Transverse colon (tissue), 4 donors: ENCODE results near the gene PRKAR1B. TPM values are rescaled to one million over a fixed set of nuclear protein-coding genes. Genes with fewer than 3 reads are reported as not detected.

Experiments used
- DNase-seq: peaks from one replicate; pipeline ENCODE4 v3.0.0-alpha.2; 2019
- H3K27ac ChIP-seq, 4 donors: fragments of 200-600 bp; sonication (generic); 2 replicates each; pipeline ENCODE4 v1.5.1; 2016 to 2018; ENCODE audit warnings: inconsistent platforms in 4 of 4
- H3K27me3 ChIP-seq: fragments of 200-600 bp; sonication (generic); 2 replicates; pipeline ENCODE4 v1.5.1; 2017; ENCODE audit warnings: inconsistent platforms
- H3K36me3 ChIP-seq, 4 donors: fragments of 200-600 bp; sonication (generic); 2 replicates each; pipeline ENCODE4 v1.5.1; 2017 to 2019; ENCODE audit warnings: inconsistent platforms in 4 of 4
- H3K4me1 ChIP-seq, 4 donors: fragments of 200-600 bp; sonication (generic); 2 replicates each; pipeline ENCODE4 v1.5.1; 2017 to 2020; ENCODE audit warnings: inconsistent platforms in 4 of 4
- H3K4me3 ChIP-seq, 4 donors: fragments of 200-600 bp; sonication (generic); 1 replicate in 1 of 4; 2 replicates in 3 of 4; pipeline versions ENCODE4 v1.5.1 to v1.6.1; 2017 to 2019; ENCODE audit warnings: inconsistent platforms in 4 of 4
- H3K9me3 ChIP-seq, 2 donors: fragments of 200-600 bp; sonication (generic); 2 replicates each; pipeline ENCODE4 v1.5.1; 2017 to 2019; ENCODE audit warnings: inconsistent platforms in 2 of 2
- EP300 ChIP-seq: sonication (generic); formaldehyde crosslinking; IDR thresholded peaks from one replicate; pipeline ENCODE4 v1.6.1; 2017; ENCODE audit warnings: antibody characterized with exemption, low read depth
- POLR2A ChIP-seq: fragments of 450-650 bp; IDR thresholded peaks from one replicate; pipeline ENCODE4 v1.6.1; 2016; ENCODE audit warnings: antibody characterized with exemption, mild to moderate bottlenecking, moderate library complexity
- POLR2AphosphoS5 ChIP-seq, 3 donors: sonication (generic); formaldehyde crosslinking; IDR thresholded peaks; one replicate each; pipeline ENCODE4 v1.6.1; 2016; ENCODE audit warnings: antibody characterized with exemption in 3 of 3
- WGBS, 2 donors: methylation state at CpG; one replicate each; pipeline ENCODE4 v1.1.5; 2018; ENCODE audit warnings: low coverage in 1 of 2; 5-methylcytosine and 5-hydroxymethylcytosine counted together
- in situ Hi-C, 4 donors: fragments of 200-750 bp; cut with MboI; loops; one replicate each; pipeline versions ENCODE4 v1.15.0 to v1.15.1; 2017; ENCODE audit warnings: low sequenced_read_pairs in 3 of 4, low pct_ligation_motif_present in 1 of 4, low pct_unique_long_range_greater_than_20kb in 1 of 4
- intact Hi-C: fragments of 100-400 bp; cut with DNase I; formaldehyde crosslinking; loops from one replicate; pipeline ENCODE4 v1.15.1; 2023; ENCODE audit warnings: low total_unique reads
- total RNA-seq, 4 donors: library from RNA; depleted of rRNA; stranded (reverse); fragments of >200 nt; gene quantifications; one replicate each; pipeline ENCODE4 v1.1.0, GENCODE V29; 2016
- TF ChIP-seq, protein P1 (sequence below), 5 experiments: fragments of 200-600 bp in 3 of 5; fragments of 450-650 bp in 2 of 5; sonication (generic) in 3 of 5; IDR thresholded peaks; 1 replicate in 2 of 5; 2 replicates in 3 of 5; pipeline ENCODE4 v1.5.1; 2016 to 2017; ENCODE audit warnings: antibody characterized with exemption in 5 of 5, inconsistent platforms in 3 of 5, mild to moderate bottlenecking in 2 of 5, moderate library complexity in 1 of 5

The PRKAR1B gene
- total RNA-seq, 4 donors from 2014 or later = 15.7 to 53.9 (median 16.9) TPM

- WGBS, 2 donors = 88% methylated on average over 8 of the region's 9 CpGs; no CpG with 5 or more reads in 1 of the 2 donors
- H3K27me3 ChIP-seq = no peaks in the 10 kb centered on the region
- no peak for DNase-seq
- H3K4me1 ChIP-seq = peaks cover 0 to 12% (median 11%) of the 10 kb centered on the region in 4 donors
- no peaks in the 10 kb centered on the region for H3K9me3 ChIP-seq
- no peaks in the 10 kb centered on the region for H3K36me3 ChIP-seq
- H3K4me3 ChIP-seq = no peak overlapping the region
- in situ Hi-C loops (no loop called here), intact Hi-C loops (no loop called here)
- TF ChIP-seq POLR2A (no peak), EP300 (no peak), POLR2AphosphoS5 (IDR thresholded peaks at IDR 0.05) (no peak)
- TF ChIP-seq, protein P1, sequence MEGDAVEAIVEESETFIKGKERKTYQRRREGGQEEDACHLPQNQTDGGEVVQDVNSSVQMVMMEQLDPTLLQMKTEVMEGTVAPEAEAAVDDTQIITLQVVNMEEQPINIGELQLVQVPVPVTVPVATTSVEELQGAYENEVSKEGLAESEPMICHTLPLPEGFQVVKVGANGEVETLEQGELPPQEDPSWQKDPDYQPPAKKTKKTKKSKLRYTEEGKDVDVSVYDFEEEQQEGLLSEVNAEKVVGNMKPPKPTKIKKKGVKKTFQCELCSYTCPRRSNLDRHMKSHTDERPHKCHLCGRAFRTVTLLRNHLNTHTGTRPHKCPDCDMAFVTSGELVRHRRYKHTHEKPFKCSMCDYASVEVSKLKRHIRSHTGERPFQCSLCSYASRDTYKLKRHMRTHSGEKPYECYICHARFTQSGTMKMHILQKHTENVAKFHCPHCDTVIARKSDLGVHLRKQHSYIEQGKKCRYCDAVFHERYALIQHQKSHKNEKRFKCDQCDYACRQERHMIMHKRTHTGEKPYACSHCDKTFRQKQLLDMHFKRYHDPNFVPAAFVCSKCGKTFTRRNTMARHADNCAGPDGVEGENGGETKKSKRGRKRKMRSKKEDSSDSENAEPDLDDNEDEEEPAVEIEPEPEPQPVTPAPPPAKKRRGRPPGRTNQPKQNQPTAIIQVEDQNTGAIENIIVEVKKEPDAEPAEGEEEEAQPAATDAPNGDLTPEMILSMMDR (IDR thresholded peaks at IDR 0.05) = no peak
- H3K27ac ChIP-seq = no peak overlapping the region
Observed at GRCh38 chr7:696426-696811, 30.7 kb downstream of the PRKAR1B start.

- no peaks in the 10 kb centered on the region for H3K4me1 ChIP-seq
- in situ Hi-C loops = no loop called here
- intact Hi-C loops = no loop called here
- H3K4me3 ChIP-seq = no peak overlapping the region
- no peaks in the 10 kb centered on the region for H3K36me3 ChIP-seq
- TF ChIP-seq POLR2AphosphoS5 (IDR thresholded peaks at IDR 0.05) (no peak), POLR2A (no peak), EP300 (no peak)
- TF ChIP-seq, protein P1 (IDR thresholded peaks at IDR 0.05) = no peak
- H3K9me3 ChIP-seq = peaks cover 7 to 11% of the 10 kb centered on the region in 2 donors
- H3K27ac ChIP-seq = no peak overlapping the region
- 94 to 100% methylated on average over 3 to 18 of the region's 22 CpGs for WGBS, 2 donors
- DNase-seq = no peak
- no peaks in the 10 kb centered on the region for H3K27me3 ChIP-seq
Observed at GRCh38 chr7:693280-693679, 33.8 kb downstream of the PRKAR1B start.

GRCh38 chr7:691361-692045 lies 35.6 kb downstream of the PRKAR1B start:
- Histone ChIP-seq H3K27me3 (no peaks in the 10 kb centered on the region), H3K9me3 (peaks cover 11 to 15% of the 10 kb centered on the region in 2 donors), H3K36me3 (no peaks in the 10 kb centered on the region), H3K4me1 (no peaks in the 10 kb centered on the region), H3K27ac (no peak overlapping the region), H3K4me3 (no peak overlapping the region)
- 95% methylated on average over 7 to 25 of the region's 25 CpGs for WGBS, 2 donors
- TF ChIP-seq POLR2A = no peak
- no peak for TF ChIP-seq EP300
- DNase-seq = no peak
- in situ Hi-C loops = no loop called here
- intact Hi-C loops = no loop called here

DNA sequence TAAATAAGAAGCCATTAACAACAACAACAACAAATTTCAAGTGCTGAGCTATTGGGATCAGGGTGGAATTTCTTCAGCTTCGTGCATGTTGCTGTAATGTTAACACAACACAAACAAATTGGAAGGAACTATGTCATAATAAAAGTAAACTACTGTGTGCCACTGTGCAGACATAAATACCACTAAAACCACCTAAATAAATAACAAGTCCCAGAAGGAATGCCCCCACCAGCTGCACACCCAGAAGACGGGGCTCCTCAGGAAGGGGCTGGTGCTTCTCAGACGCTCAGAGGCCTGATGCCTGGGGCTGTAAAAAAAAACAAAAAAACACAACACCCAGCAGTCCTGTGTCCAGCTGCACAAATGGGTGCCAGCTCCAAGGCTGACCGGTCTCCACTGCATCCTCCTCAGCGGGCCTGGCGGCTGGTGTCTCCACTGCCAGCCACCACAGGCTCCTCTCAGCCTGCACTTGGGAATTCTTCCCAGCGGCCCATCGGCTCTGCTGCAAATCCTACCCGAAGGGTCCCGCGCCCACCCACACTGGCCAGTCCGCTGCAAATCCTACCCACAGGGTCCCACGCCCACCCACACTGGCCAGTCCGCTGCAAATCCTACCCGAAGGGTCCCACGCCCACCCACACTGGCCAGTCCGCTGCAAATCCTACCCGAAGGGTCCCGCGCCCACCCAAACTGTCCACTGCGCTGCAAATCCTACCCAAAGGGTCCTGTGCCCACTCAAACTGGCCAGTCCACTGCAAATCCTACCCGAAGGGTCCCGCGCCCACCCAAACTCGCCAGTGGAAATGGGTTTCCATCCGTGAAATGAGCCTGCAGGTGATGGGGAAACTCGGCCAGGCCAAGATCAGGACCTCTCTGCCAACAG lies 36.4 kb downstream of the PRKAR1B start:
- H3K36me3 ChIP-seq = peaks cover 0 to under 1% (median 0%) of the 10 kb centered on the region in 4 donors
- no peak overlapping the region for H3K4me3 ChIP-seq
- H3K27me3 ChIP-seq = no peaks in the 10 kb centered on the region
- peak; percentile 2 for DNase-seq
- H3K4me1 ChIP-seq = no peaks in the 10 kb centered on the region
- in situ Hi-C loops = no loop called here
- peaks cover 16 to 19% of the 10 kb centered on the region in 2 donors for H3K9me3 ChIP-seq
- whole genome bisulfite sequencing, 2 donors = 65 to 92% methylated on average over 4 to 24 of the region's 27 CpGs
- intact Hi-C loops = loop anchor here (1.0 kb wide), 1 partner anchor 27 kb away; no protein-coding TSS in a partner anchor
- TF ChIP-seq POLR2A = no peak
- TF ChIP-seq POLR2AphosphoS5 (IDR thresholded peaks at IDR 0.05) = no peak
- TF ChIP-seq, protein P1 (IDR thresholded peaks at IDR 0.05) = no peak
- TF ChIP-seq EP300 = no peak
- H3K27ac ChIP-seq = no peak overlapping the region
